H9 (cell line): Measurements from ENCODE around the gene MYLK4. TPM values are rescaled to one million over a fixed set of nuclear protein-coding genes. Genes with fewer than 3 reads are reported as not detected.

Experiments
- DNase-seq: peaks from one replicate; pipeline ENCODE4 v3.0.0-alpha.2; 2017
- H2AFZ ChIP-seq: one replicate; pipeline ENCODE4 v1.6.1; 2013; ENCODE audit warnings: mild to moderate bottlenecking, low read length, control low read depth, moderate library complexity
- H2AK5ac ChIP-seq: 2 replicates; pipeline ENCODE4 v1.6.1; 2013; ENCODE audit warnings: low read length, control low read depth, mixed read lengths; ENCODE audit not compliant: insufficient read length
- H2BK120ac ChIP-seq: one replicate; pipeline ENCODE4 v1.6.1; 2013; ENCODE audit warnings: low read depth, mild to moderate bottlenecking, low read length, control low read depth, inconsistent platforms; ENCODE audit not compliant: poor library complexity, severe bottlenecking
- H2BK12ac ChIP-seq: 2 replicates; pipeline ENCODE4 v1.6.1; 2013; ENCODE audit warnings: low read length, control low read depth, mixed read lengths, low read depth; ENCODE audit not compliant: insufficient read length
- H2BK15ac ChIP-seq: 2 replicates; pipeline ENCODE4 v1.6.1; 2013; ENCODE audit warnings: low read depth, low read length, control low read depth
- H2BK20ac ChIP-seq: one replicate; pipeline ENCODE4 v1.6.1; 2013; ENCODE audit warnings: low read depth, mild to moderate bottlenecking, low read length, control low read depth, inconsistent platforms; ENCODE audit not compliant: poor library complexity, severe bottlenecking
- H2BK5ac ChIP-seq: 2 replicates; pipeline ENCODE4 v1.6.1; 2013; ENCODE audit warnings: low read length, control low read depth, mixed read lengths; ENCODE audit not compliant: insufficient read length
- H3K14ac ChIP-seq: 2 replicates; pipeline ENCODE4 v1.6.1; 2013; ENCODE audit warnings: low read length, control low read depth; ENCODE audit not compliant: insufficient read depth
- H3K18ac ChIP-seq: 2 replicates; pipeline ENCODE4 v1.6.1; 2013; ENCODE audit warnings: low read depth, mild to moderate bottlenecking, mixed read lengths, low read length, control low read depth; ENCODE audit not compliant: insufficient read length
- H3K23ac ChIP-seq: 2 replicates; pipeline ENCODE4 v1.6.1; 2013; ENCODE audit warnings: low read length, control low read depth, mixed read lengths, low read depth; ENCODE audit not compliant: insufficient read length
- H3K23me2 ChIP-seq: 2 replicates; pipeline ENCODE4 v1.6.1; 2013; ENCODE audit warnings: low read depth, mild to moderate bottlenecking, mixed read lengths, low read length, control low read depth; ENCODE audit not compliant: insufficient read length, poor library complexity, severe bottlenecking
- H3K27ac ChIP-seq: 2 replicates; pipeline ENCODE4 v1.5.1; 2013; ENCODE audit warnings: low read length, control low read depth, mixed read lengths, low read depth; ENCODE audit not compliant: insufficient read length
- H3K27me3 ChIP-seq: 2 replicates; pipeline ENCODE4 v1.6.1; 2013; ENCODE audit warnings: low read length, control low read depth, inconsistent platforms; ENCODE audit not compliant: insufficient read depth
- H3K4ac ChIP-seq: 2 replicates; pipeline ENCODE4 v1.6.1; 2013; ENCODE audit warnings: low read depth, mild to moderate bottlenecking, control low read depth, inconsistent platforms, low read length, moderate library complexity
- H3K4me1 ChIP-seq: 2 replicates; pipeline ENCODE4 v1.6.1; 2013; ENCODE audit warnings: low read length, control low read depth, inconsistent platforms; ENCODE audit not compliant: insufficient read depth
- H3K4me2 ChIP-seq: 2 replicates; pipeline ENCODE4 v1.6.1; 2013; ENCODE audit warnings: low read length, control low read depth, mixed read lengths; ENCODE audit not compliant: insufficient read length, insufficient read depth
- H3K56ac ChIP-seq: 2 replicates; pipeline ENCODE4 v1.6.1; 2013; ENCODE audit warnings: low read depth, mild to moderate bottlenecking, mixed read lengths, low read length, control low read depth; ENCODE audit not compliant: insufficient read length
- H3K79me1 ChIP-seq: 2 replicates; pipeline ENCODE4 v1.6.1; 2013; ENCODE audit warnings: low read depth, mild to moderate bottlenecking, moderate library complexity, low read length, control low read depth, inconsistent platforms; ENCODE audit not compliant: insufficient read depth, poor library complexity, severe bottlenecking
- H3K79me2 ChIP-seq: 2 replicates; pipeline ENCODE4 v1.6.1; 2013; ENCODE audit warnings: low read length, control low read depth, inconsistent platforms; ENCODE audit not compliant: insufficient read depth
- H3K9ac ChIP-seq: 2 replicates; pipeline ENCODE4 v1.6.1; 2013; ENCODE audit warnings: low read length, control low read depth, mixed read lengths; ENCODE audit not compliant: insufficient read length; ENCODE audit errors: extremely low read depth
- H3K9me3 ChIP-seq: one replicate; pipeline ENCODE4 v1.6.1; 2013; ENCODE audit warnings: low read depth, low read length, inconsistent platforms; ENCODE audit not compliant: control insufficient read depth
- H3T11ph ChIP-seq: one replicate; pipeline ENCODE4 v1.6.1; 2013; ENCODE audit warnings: mild to moderate bottlenecking, low read length, control low read depth, inconsistent platforms
- H4K20me1 ChIP-seq: one replicate; pipeline ENCODE4 v1.6.1; 2013; ENCODE audit not compliant: control insufficient read depth, insufficient read length, insufficient read depth
- H4K5ac ChIP-seq: 2 replicates; pipeline ENCODE4 v1.6.1; 2013; ENCODE audit warnings: low read depth, mild to moderate bottlenecking, mixed read lengths, low read length, control low read depth; ENCODE audit not compliant: insufficient read length
- H4K8ac ChIP-seq: replicated peaks from 2 replicates; pipeline ENCODE4 v1.6.1; 2013; ENCODE audit warnings: low read length, control low read depth, mixed read lengths, low read depth; ENCODE audit not compliant: insufficient read length
- H4K91ac ChIP-seq: 2 replicates; pipeline ENCODE4 v1.6.1; 2013; ENCODE audit warnings: low read depth, mild to moderate bottlenecking, moderate library complexity, mixed read lengths, low read length, control low read depth; ENCODE audit not compliant: insufficient read length
- H3K27ac Mint-ChIP-seq, 3 experiments: 2 replicates in 2 of 3; 3 replicates in 1 of 3; pipeline ENCODE4 v1.8.0; 2020 to 2021; ENCODE audit warnings: mixed read lengths in 3 of 3, mild to moderate bottlenecking in 1 of 3, moderate library complexity in 1 of 3
- H3K27me3 Mint-ChIP-seq: 2 replicates; pipeline ENCODE4 v1.8.0; 2021; ENCODE audit warnings: low read depth, mild to moderate bottlenecking, moderate library complexity, mixed read lengths
- H3K36me3 Mint-ChIP-seq, 3 experiments: 2 replicates in 2 of 3; 3 replicates in 1 of 3; pipeline ENCODE4 v1.8.0; 2020 to 2021; ENCODE audit warnings: low read depth in 3 of 3, mixed read lengths in 3 of 3; ENCODE audit not compliant: insufficient read depth in 1 of 3
- H3K4me1 Mint-ChIP-seq, 2 experiments: 2 replicates each; pipeline ENCODE4 v1.8.0; 2020; ENCODE audit warnings: mixed read lengths in 2 of 2
- H3K4me3 Mint-ChIP-seq, 2 experiments: 2 replicates in 1 of 2; 3 replicates in 1 of 2; pipeline ENCODE4 v1.8.0; 2020 to 2021; ENCODE audit warnings: mild to moderate bottlenecking in 2 of 2, mixed read lengths in 2 of 2, moderate library complexity in 1 of 2
- H3K9me3 Mint-ChIP-seq, 2 experiments: 2 replicates in 1 of 2; 3 replicates in 1 of 2; pipeline ENCODE4 v1.8.0; 2020; ENCODE audit warnings: mild to moderate bottlenecking in 2 of 2, mixed read lengths in 2 of 2, moderate library complexity in 1 of 2
- WGBS: extraction: QIAGEN DNeasy Blood & Tissue Kit; methylation state at CpG from one replicate; pipeline ENCODE4 v1.1.7; 2013; ENCODE audit warnings: missing lambda C conversion rate, low lambda C conversion rate, mixed read lengths; ENCODE audit not compliant: insufficient read length; ENCODE audit errors: extremely low coverage; 5-methylcytosine and 5-hydroxymethylcytosine counted together
- total RNA-seq: library from RNA; stranded (reverse); gene quantifications from 2 replicates; pipeline ENCODE4 v1.2.1, GENCODE V29; 2021
- TF ChIP-seq, protein P1 (sequence below): fragments of 200-600 bp; sonication (generic); conservative IDR thresholded peaks from 3 replicates; pipeline ENCODE4 v1.8.0; 2021; ENCODE audit warnings: antibody characterized with exemption, mild to moderate bottlenecking

The MYLK4 gene
- total RNA-seq, 1 experiment from 2014 or later = 0.28 TPM

GRCh38 chr6:2643130-2643529, 107.6 kb downstream of the MYLK4 start:
- Histone ChIP-seq H2BK12ac (no peak overlapping the region), H3K4me2 (no peak overlapping the region), H4K5ac (no peak overlapping the region), H3K14ac (no peak overlapping the region), H3K27me3 (no peaks in the 10 kb centered on the region), H3K79me2 (no peaks in the 10 kb centered on the region), H3K79me1 (no peaks in the 10 kb centered on the region), H2BK5ac (no peak overlapping the region), H2BK120ac (no peak overlapping the region), H4K91ac (no peak overlapping the region), H3K9ac (no peak overlapping the region), H3T11ph (no peak overlapping the region), H4K8ac (no peak overlapping the region), H4K20me1 (no peaks in the 10 kb centered on the region), H3K27ac (no peak overlapping the region), H2AFZ (no peak overlapping the region), H2BK20ac (no peak overlapping the region), H3K4ac (no peak overlapping the region), H3K23ac (no peak overlapping the region), H3K18ac (no peak overlapping the region), H2BK15ac (no peak overlapping the region), H3K56ac (no peak overlapping the region), H3K4me1 (peaks cover 10% of the 10 kb centered on the region; the same call in 1 of the 2 replicates), H2AK5ac (no peak overlapping the region), H3K9me3 (no peaks in the 10 kb centered on the region), H3K23me2 (no peaks in the 10 kb centered on the region)
- Mint-ChIP-seq H3K27ac (no peak overlapping the region; a peak in 1 of 7 replicates), H3K27me3 (peaks cover 12% of the 10 kb centered on the region), H3K9me3 (no peaks in the 10 kb centered on the region), H3K36me3 (peaks cover 2 to 6% (median 4%) of the 10 kb centered on the region in 3 experiments; a peak in 3 of 7 replicates), H3K4me1 (peaks cover 38 to 41% of the 10 kb centered on the region in 2 experiments), H3K4me3 (no peak overlapping the region)
- TF ChIP-seq, protein P1, sequence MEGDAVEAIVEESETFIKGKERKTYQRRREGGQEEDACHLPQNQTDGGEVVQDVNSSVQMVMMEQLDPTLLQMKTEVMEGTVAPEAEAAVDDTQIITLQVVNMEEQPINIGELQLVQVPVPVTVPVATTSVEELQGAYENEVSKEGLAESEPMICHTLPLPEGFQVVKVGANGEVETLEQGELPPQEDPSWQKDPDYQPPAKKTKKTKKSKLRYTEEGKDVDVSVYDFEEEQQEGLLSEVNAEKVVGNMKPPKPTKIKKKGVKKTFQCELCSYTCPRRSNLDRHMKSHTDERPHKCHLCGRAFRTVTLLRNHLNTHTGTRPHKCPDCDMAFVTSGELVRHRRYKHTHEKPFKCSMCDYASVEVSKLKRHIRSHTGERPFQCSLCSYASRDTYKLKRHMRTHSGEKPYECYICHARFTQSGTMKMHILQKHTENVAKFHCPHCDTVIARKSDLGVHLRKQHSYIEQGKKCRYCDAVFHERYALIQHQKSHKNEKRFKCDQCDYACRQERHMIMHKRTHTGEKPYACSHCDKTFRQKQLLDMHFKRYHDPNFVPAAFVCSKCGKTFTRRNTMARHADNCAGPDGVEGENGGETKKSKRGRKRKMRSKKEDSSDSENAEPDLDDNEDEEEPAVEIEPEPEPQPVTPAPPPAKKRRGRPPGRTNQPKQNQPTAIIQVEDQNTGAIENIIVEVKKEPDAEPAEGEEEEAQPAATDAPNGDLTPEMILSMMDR = no peak
- no peak for DNase-seq
- WGBS = no CpG with 5 or more reads among the region's 2 CpGs
